ENCODE results near the gene IPCEF1. TPM values are rescaled to one million over a fixed set of nuclear protein-coding genes. Genes with fewer than 3 reads are reported as not detected.

IPCEF1 gene
- polyA plus RNA-seq, 1 experiment: 0.35 TPM

GRCh38 chr6:154230910-154231595 is 125.5 kb downstream of the IPCEF1 start:
- TF ChIP-seq CTCF (IDR thresholded peaks at IDR 0.05; ENCODE audit: low read depth, low read length): no peak
- peaks cover 2% of the 10 kb centered on the region for H3K27me3 ChIP-seq (ENCODE audit: control insufficient read depth, insufficient read depth, low read length)
- no peak overlapping the region for H3K27ac ChIP-seq (ENCODE audit: low read depth, low read length)
- no peak for DNase-seq (ENCODE audit: low read depth, low spot score)
- CTCF ChIA-PET: no interaction called here
- POLR2A ChIA-PET: no interaction called here
- no peaks in the 10 kb centered on the region for H3K9me3 ChIP-seq (ENCODE audit: control insufficient read depth, insufficient read depth, low read length)
- H3K4me3 ChIP-seq (ENCODE audit: low read depth, low read length): no peak overlapping the region

- Histone ChIP-seq H3K4me3 (ENCODE audit: low read depth, low read length) (no peak overlapping the region), H3K9me3 (ENCODE audit: control insufficient read depth, insufficient read depth, low read length) (no peaks in the 10 kb centered on the region), H3K27me3 (ENCODE audit: control insufficient read depth, insufficient read depth, low read length) (peaks cover 2% of the 10 kb centered on the region), H3K27ac (ENCODE audit: low read depth, low read length) (no peak overlapping the region)
- ChIA-PET POLR2A (no interaction called here), CTCF (no interaction called here)
- TF ChIP-seq CTCF (IDR thresholded peaks at IDR 0.05; ENCODE audit: low read depth, low read length): no peak
- DNase-seq (ENCODE audit: low read depth, low spot score): no peak
Measured at GRCh38 chr6:154230393-154230792, 126.2 kb downstream of the IPCEF1 start.

- Histone ChIP-seq H3K9me3 (ENCODE audit: control insufficient read depth, insufficient read depth, low read length) (no peaks in the 10 kb centered on the region), H3K27me3 (ENCODE audit: control insufficient read depth, insufficient read depth, low read length) (peaks cover 2% of the 10 kb centered on the region), H3K4me3 (ENCODE audit: low read depth, low read length) (no peak overlapping the region), H3K27ac (ENCODE audit: low read depth, low read length) (no peak overlapping the region)
- DNase-seq (ENCODE audit: low read depth, low spot score): no peak
- TF ChIP-seq CTCF (IDR thresholded peaks at IDR 0.05; ENCODE audit: low read depth, low read length): no peak
- ChIA-PET CTCF (no interaction called here), POLR2A (no interaction called here)
Measured at GRCh38 chr6:154229786-154230185, 126.8 kb downstream of the IPCEF1 start.

- DNase-seq (ENCODE audit: low read depth, low spot score): no peak
- TF ChIP-seq CTCF (IDR thresholded peaks at IDR 0.05; ENCODE audit: low read depth, low read length): no peak
- Histone ChIP-seq H3K4me3 (ENCODE audit: low read depth, low read length) (no peak overlapping the region), H3K9me3 (ENCODE audit: control insufficient read depth, insufficient read depth, low read length) (no peaks in the 10 kb centered on the region), H3K27me3 (ENCODE audit: control insufficient read depth, insufficient read depth, low read length) (peaks cover 2% of the 10 kb centered on the region), H3K27ac (ENCODE audit: low read depth, low read length) (no peak overlapping the region)
- POLR2A ChIA-PET: no interaction called here
- CTCF ChIA-PET: no interaction called here
Measured at GRCh38 chr6:154228521-154228905, 128.1 kb downstream of the IPCEF1 start.

- POLR2A ChIA-PET: no interaction called here
Measured at GRCh38 chr6:154227862-154228520, 128.6 kb downstream of the IPCEF1 start.

More at GRCh38 chr6:154227862-154228520, 128.6 kb downstream of the IPCEF1 start:
- H3K9me3 ChIP-seq (ENCODE audit: control insufficient read depth, insufficient read depth, low read length): no peaks in the 10 kb centered on the region
- H3K27ac ChIP-seq (ENCODE audit: low read depth, low read length): no peak overlapping the region
- no peak overlapping the region for H3K4me3 ChIP-seq (ENCODE audit: low read depth, low read length)
- peaks cover 6% of the 10 kb centered on the region for H3K27me3 ChIP-seq (ENCODE audit: control insufficient read depth, insufficient read depth, low read length)
- CTCF ChIA-PET: no interaction called here
- no peak for DNase-seq (ENCODE audit: low read depth, low spot score)
- TF ChIP-seq CTCF (IDR thresholded peaks at IDR 0.05; ENCODE audit: low read depth, low read length): no peak

Data from AG04450 (cell line).